ENCODE measurements around the gene RHOB. TPM values are rescaled to one million over a fixed set of nuclear protein-coding genes. Genes with fewer than 3 reads are reported as not detected.

RHOB gene
- total RNA-seq, 2 experiments from 2014 or later, result 14.2 to 15.4 TPM

GRCh38 chr2:20484810-20485611, 38.1 kb downstream of the RHOB start:
- no peak for DNase-seq
- intact Hi-C loops (cut with micrococcal nuclease), result no loop called here
- Mint-ChIP-seq H3K9me3 (no peaks in the 10 kb centered on the region), H3K27me3 (peaks cover 5% of the 10 kb centered on the region), H3K36me3 (ENCODE audit: low read depth) (no peaks in the 10 kb centered on the region), H3K4me1 (ENCODE audit: low read depth) (no peaks in the 10 kb centered on the region), H3K4me3 (no peak overlapping the region), H3K27ac (no peak overlapping the region)
- ChIA-PET CTCF (interaction anchor here (2.2 kb wide), 1 partner anchor 158 kb away, joined by 5 read pairs; no protein-coding TSS in a partner anchor), POLR2A (no interaction called here)
- ATAC-seq, result no peak
- no peak for TF ChIP-seq CTCF (IDR thresholded peaks at IDR 0.05)

- Mint-ChIP-seq H3K4me1 (ENCODE audit: low read depth) (no peaks in the 10 kb centered on the region), H3K36me3 (ENCODE audit: low read depth) (no peaks in the 10 kb centered on the region), H3K27me3 (peaks cover 5% of the 10 kb centered on the region), H3K4me3 (no peak overlapping the region), H3K9me3 (no peaks in the 10 kb centered on the region), H3K27ac (no peak overlapping the region)
- ATAC-seq (no peak), DNase-seq (no peak)
- POLR2A ChIA-PET, result no interaction called here
- CTCF ChIA-PET, result interaction anchor here (2.2 kb wide), 1 partner anchor 157 kb away, joined by 5 read pairs; no protein-coding TSS in a partner anchor
- TF ChIP-seq CTCF (IDR thresholded peaks at IDR 0.05), result no peak
- intact Hi-C loops (cut with micrococcal nuclease), result no loop called here
These were observed 38.9 kb downstream of the RHOB start for GRCh38 chr2:20485612-20486388.

GRCh38 chr2:20486571-20486970, 39.7 kb downstream of the RHOB start:
- no peaks in the 10 kb centered on the region for H3K4me1 Mint-ChIP-seq (ENCODE audit: low read depth)
- no peak overlapping the region for H3K27ac Mint-ChIP-seq
- ChIA-PET CTCF (interaction anchor here (2.2 kb wide), 1 partner anchor 157 kb away, joined by 5 read pairs; no protein-coding TSS in a partner anchor), POLR2A (no interaction called here)
- TF ChIP-seq CTCF (IDR thresholded peaks at IDR 0.05), result no peak
- H3K9me3 Mint-ChIP-seq, result no peaks in the 10 kb centered on the region
- H3K27me3 Mint-ChIP-seq, result peaks cover 5% of the 10 kb centered on the region
- ATAC-seq, result no peak
- H3K4me3 Mint-ChIP-seq, result no peak overlapping the region
- H3K36me3 Mint-ChIP-seq (ENCODE audit: low read depth), result no peaks in the 10 kb centered on the region
- intact Hi-C loops (cut with micrococcal nuclease), result no loop called here
- no peak for DNase-seq

- H3K27ac Mint-ChIP-seq, result no peak overlapping the region
- ChIA-PET CTCF (no interaction called here), POLR2A (no interaction called here)
- DNase-seq (no peak), ATAC-seq (no peak)
- no peak for TF ChIP-seq CTCF (IDR thresholded peaks at IDR 0.05)
- no peak overlapping the region for H3K4me3 Mint-ChIP-seq
- H3K36me3 Mint-ChIP-seq (ENCODE audit: low read depth), result no peaks in the 10 kb centered on the region
- intact Hi-C loops (cut with micrococcal nuclease), result no loop called here
- no peaks in the 10 kb centered on the region for H3K9me3 Mint-ChIP-seq
- no peaks in the 10 kb centered on the region for H3K4me1 Mint-ChIP-seq (ENCODE audit: low read depth)
- peaks cover 5% of the 10 kb centered on the region for H3K27me3 Mint-ChIP-seq
These were observed 40.1 kb downstream of the RHOB start for GRCh38 chr2:20487030-20487391.

Data from activated CD8-positive, alpha-beta T cell treated with anti-CD3 and anti-CD28 coated beads for 36 hours (primary cell).